Sigmoid colon (tissue), 7 donors: Measurements from ENCODE around the gene POLR2H. TPM values are rescaled to one million over a fixed set of nuclear protein-coding genes. Genes with fewer than 3 reads are reported as not detected.

ENCODE experiments used
- DNase-seq: peaks from one replicate; pipeline ENCODE4 v3.0.0-alpha.2; 2019
- H3K27ac ChIP-seq, 4 donors: fragments of 200-600 bp; sonication (generic); one replicate each; pipeline ENCODE4 v1.5.1; 2016 to 2019; ENCODE audit warnings: mild to moderate bottlenecking in 1 of 4
- H3K27me3 ChIP-seq, 3 donors: fragments of 200-600 bp; sonication (generic); one replicate each; pipeline ENCODE4 v1.5.1; 2019; ENCODE audit warnings: mild to moderate bottlenecking in 1 of 3
- H3K36me3 ChIP-seq, 4 donors: fragments of 200-600 bp; sonication (generic); one replicate each; pipeline ENCODE4 v1.5.1; 2016 to 2019
- H3K4me1 ChIP-seq, 4 donors: fragments of 200-600 bp; sonication (generic); one replicate each; pipeline ENCODE4 v1.5.1; 2017 to 2019
- H3K4me3 ChIP-seq, 4 donors: fragments of 200-600 bp; sonication (generic); one replicate each; pipeline ENCODE4 v1.5.1; 2017 to 2019; ENCODE audit warnings: mild to moderate bottlenecking in 2 of 4, moderate library complexity in 1 of 4
- H3K9me3 ChIP-seq, 4 donors: fragments of 200-600 bp in 3 of 4; sonication (generic) in 3 of 4; one replicate each; pipeline versions ENCODE4 v1.5.1 to v1.6.1; 2013 to 2019
- CTCF ChIP-seq, 4 experiments: fragments of 450-650 bp in 3 of 4; fragments of 200-600 bp in 1 of 4; IDR thresholded peaks; one replicate each; pipeline ENCODE4 v1.5.1; 2016 to 2019; ENCODE audit warnings: antibody characterized with exemption in 4 of 4, mild to moderate bottlenecking in 3 of 4, moderate library complexity in 2 of 4
- EP300 ChIP-seq, 4 donors: sonication (generic); formaldehyde crosslinking; IDR thresholded peaks; one replicate each; pipeline ENCODE4 v1.6.1; 2017; ENCODE audit warnings: antibody characterized with exemption in 4 of 4
- POLR2A ChIP-seq, 2 donors: fragments of 450-650 bp; IDR thresholded peaks; one replicate each; pipeline ENCODE4 v1.6.1; 2016; ENCODE audit warnings: antibody characterized with exemption in 2 of 2, mild to moderate bottlenecking in 2 of 2, moderate library complexity in 2 of 2
- POLR2AphosphoS5 ChIP-seq, 4 donors: sonication (generic); formaldehyde crosslinking; IDR thresholded peaks; one replicate each; pipeline ENCODE4 v1.6.1; 2017; ENCODE audit warnings: antibody characterized with exemption in 4 of 4
- WGBS, 2 donors: extraction: QIAGEN DNeasy Blood & Tissue Kit; methylation state at CpG; one replicate each; pipeline ENCODE4 v1.1.7; 2013; 5-methylcytosine and 5-hydroxymethylcytosine counted together
- intact Hi-C: fragments of 100-400 bp; cut with DNase I; formaldehyde crosslinking; loops from one replicate; pipeline ENCODE4 v1.15.1; 2023
- polyA plus RNA-seq, 3 donors: library from polyadenylated mRNA; stranded (reverse); fragments of 200-250 nt; gene quantifications; one replicate each; pipeline ENCODE4 v1.2.3, GENCODE V29; 2013
- total RNA-seq, 4 donors: library from RNA; depleted of rRNA; stranded (reverse); fragments of >200 nt; gene quantifications; one replicate each; pipeline ENCODE4 v1.1.0, GENCODE V29; 2016
- donor health status: healthy with polysubstance abuse.
- donor health status: Bipolar disorder and iron deficiency.
- donor health status: healthy.

POLR2H gene
- total and polyA plus RNA-seq, 7 donors: 53.2 to 162 (median 92.5) TPM

- Histone ChIP-seq H3K9me3 (no peaks in the 10 kb centered on the region), H3K4me1 (peaks cover 0 to 23% (median 19%) of the 10 kb centered on the region in 4 donors), H3K4me3 (peak within 1 kb of the TSS; percentile 25 to 58 (median 54)), H3K27me3 (peaks cover 3 to 36% (median 30%) of the 10 kb centered on the region in 3 donors), H3K36me3 (no peaks in the 10 kb centered on the region), H3K27ac (peak within 1 kb of the TSS; percentile 65 to 72 (median 70))
- DNase-seq: peak; percentile 81
- TF ChIP-seq CTCF (IDR thresholded peaks at IDR 0.05) (no peak), POLR2AphosphoS5 (IDR thresholded peaks at IDR 0.05) (no peak), POLR2A (IDR thresholded peaks at IDR 0.05) (no peak), EP300 (IDR thresholded peaks at IDR 0.05) (no peak)
- intact Hi-C loops: no loop called here
- WGBS, 2 donors: 11 to 19% methylated on average over 67 to 68 of the region's 71 CpGs
Observed at GRCh38 chr3:184379358-184380184, 18.1 kb downstream of the POLR2H start, which contains the start of gene CHRD. Gene CHRD (plus strand): TSS chr3:184380054. CDS start chr3:184380319, 265 bp downstream.

- Histone ChIP-seq H3K36me3 (no peaks in the 10 kb centered on the region), H3K27me3 (peaks cover 3 to 36% (median 30%) of the 10 kb centered on the region in 3 donors), H3K4me1 (peaks cover 0 to 23% (median 19%) of the 10 kb centered on the region in 4 donors), H3K4me3 (peak overlapping the region; percentile 25 to 58 (median 54)), H3K9me3 (no peaks in the 10 kb centered on the region), H3K27ac (peak overlapping the region; percentile 45 to 72 (median 54))
- intact Hi-C loops: no loop called here
- TF ChIP-seq CTCF (IDR thresholded peaks at IDR 0.05): no peak
- no peak for TF ChIP-seq POLR2AphosphoS5 (IDR thresholded peaks at IDR 0.05)
- no peak for TF ChIP-seq EP300 (IDR thresholded peaks at IDR 0.05)
- TF ChIP-seq POLR2A (IDR thresholded peaks at IDR 0.05): no peak
- WGBS, 2 donors: 1 to 2% methylated on average over 59 to 62 of the region's 62 CpGs
- peak; percentile 90 for DNase-seq
Observed at GRCh38 chr3:184380185-184380626, 18.7 kb downstream of the POLR2H start.

GRCh38 chr3:184380627-184381260 lies 19.2 kb downstream of the POLR2H start:
- Histone ChIP-seq H3K27me3 (peaks cover 3 to 36% (median 30%) of the 10 kb centered on the region in 3 donors), H3K27ac (peak overlapping the region; percentile 45 to 72 (median 54)), H3K36me3 (no peaks in the 10 kb centered on the region), H3K9me3 (no peaks in the 10 kb centered on the region), H3K4me3 (peak overlapping the region; percentile 25 to 58 (median 54)), H3K4me1 (peaks cover 0 to 23% (median 19%) of the 10 kb centered on the region in 4 donors)
- TF ChIP-seq CTCF (IDR thresholded peaks at IDR 0.05) (no peak), POLR2AphosphoS5 (IDR thresholded peaks at IDR 0.05) (no peak), POLR2A (IDR thresholded peaks at IDR 0.05) (no peak), EP300 (IDR thresholded peaks at IDR 0.05) (no peak)
- WGBS, 2 donors: 2 to 3% methylated on average over 42 of the region's 42 CpGs
- intact Hi-C loops: no loop called here
- peak; percentile 64 for DNase-seq

- TF ChIP-seq POLR2AphosphoS5 (IDR thresholded peaks at IDR 0.05) (no peak), EP300 (IDR thresholded peaks at IDR 0.05) (no peak), CTCF (IDR thresholded peaks at IDR 0.05) (no peak), POLR2A (IDR thresholded peaks at IDR 0.05) (no peak)
- Histone ChIP-seq H3K36me3 (no peaks in the 10 kb centered on the region), H3K27me3 (peaks cover 7 to 42% (median 30%) of the 10 kb centered on the region in 3 donors), H3K4me1 (peaks cover 0 to 23% (median 19%) of the 10 kb centered on the region in 4 donors), H3K27ac (peak overlapping the region in 3 of 4 donors; percentile 10 to 52 (median 22)), H3K4me3 (peak overlapping the region in 3 of 4 donors; percentile 52 to 58 (median 57)), H3K9me3 (no peaks in the 10 kb centered on the region)
- intact Hi-C loops: no loop called here
- DNase-seq: peak; percentile 67
- 6 to 11% methylated on average over 55 of the region's 55 CpGs for WGBS, 2 donors
Observed at GRCh38 chr3:184381261-184382224, 20.0 kb downstream of the POLR2H start.
